NCI-H2196 (cell line): ENCODE data around the gene DIO3.
"Not testable (repeated sequence)": the region's sequence is repeated elsewhere in the genome, so short reads cannot be mapped to it uniquely, and the experiment has no call there.

Experiments
- DNase-seq: peaks from one replicate; lab custom pipeline; 2025; ENCODE audit not compliant: unreplicated experiment; lab: John Stamatoyannopoulos, UW

The DIO3 gene

DNA sequence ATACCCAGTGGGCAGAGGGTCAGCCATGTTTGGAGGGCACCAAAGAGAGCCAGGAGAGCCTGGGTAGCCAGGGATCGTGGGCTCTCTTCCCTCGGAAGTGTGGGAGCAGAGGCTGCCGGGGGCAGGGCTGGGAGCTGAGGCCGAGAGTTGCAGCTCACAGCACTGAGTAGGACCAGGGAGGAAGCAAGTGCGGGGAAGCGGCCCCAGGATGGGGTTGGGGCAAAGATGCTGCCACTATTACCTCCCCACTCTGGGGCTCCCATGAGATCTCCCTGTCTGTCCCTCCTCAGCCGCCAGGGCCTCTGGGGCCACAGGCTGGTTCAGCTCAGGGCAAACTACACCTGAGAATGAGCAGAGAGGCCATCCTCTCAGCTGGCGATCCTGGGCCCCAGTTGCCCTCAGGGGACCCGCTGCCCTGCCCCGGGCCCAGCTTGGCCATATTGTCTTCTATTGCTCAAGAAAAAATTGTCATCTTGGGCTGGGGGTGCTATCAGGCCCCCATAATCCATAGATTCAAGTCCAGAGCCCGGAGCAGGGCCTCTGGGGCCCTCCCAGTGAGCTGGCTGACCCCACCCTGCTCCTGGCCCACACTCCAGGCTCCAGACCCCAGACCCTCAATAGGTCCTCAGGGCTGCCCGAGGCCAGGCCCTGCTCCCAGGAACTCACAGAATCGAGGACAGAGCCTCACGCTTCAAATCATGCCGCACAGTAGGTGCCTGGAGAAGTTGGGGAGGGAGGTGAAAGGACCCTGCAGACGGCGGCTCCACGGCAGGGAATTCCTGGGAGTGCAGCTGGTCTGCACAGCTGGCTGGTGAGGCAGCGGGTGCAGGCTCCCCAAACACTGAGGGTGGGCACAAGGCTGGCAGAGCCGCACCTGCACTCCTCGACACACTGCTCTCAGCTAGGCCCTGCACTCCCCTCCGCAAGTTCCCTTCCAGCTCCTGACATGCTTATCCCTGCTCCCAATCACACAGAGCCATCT lies 20.5 kb upstream of the DIO3 start:
- no peak for DNase-seq

DNA sequence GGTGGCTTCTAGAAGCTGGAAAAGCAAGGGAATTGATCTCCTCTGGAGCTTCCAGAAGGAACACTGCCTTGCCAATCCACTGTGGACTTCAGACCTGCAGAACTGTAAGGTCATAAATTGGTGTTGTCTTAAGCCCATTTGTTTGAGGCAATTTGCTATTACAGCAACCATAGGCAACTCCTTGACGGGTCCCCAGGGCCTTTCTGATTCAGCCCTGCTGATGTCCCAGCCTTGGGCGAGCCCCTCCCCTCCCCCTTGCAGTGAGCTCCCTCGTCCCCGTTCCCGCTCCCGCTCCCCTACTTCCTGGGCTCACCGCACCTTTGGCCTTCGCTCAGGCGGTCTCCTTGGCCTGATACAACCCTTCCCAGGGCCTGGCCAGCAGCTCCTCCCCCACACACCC lies 18.9 kb upstream of the DIO3 start:
- DNase-seq: no peak

DNA sequence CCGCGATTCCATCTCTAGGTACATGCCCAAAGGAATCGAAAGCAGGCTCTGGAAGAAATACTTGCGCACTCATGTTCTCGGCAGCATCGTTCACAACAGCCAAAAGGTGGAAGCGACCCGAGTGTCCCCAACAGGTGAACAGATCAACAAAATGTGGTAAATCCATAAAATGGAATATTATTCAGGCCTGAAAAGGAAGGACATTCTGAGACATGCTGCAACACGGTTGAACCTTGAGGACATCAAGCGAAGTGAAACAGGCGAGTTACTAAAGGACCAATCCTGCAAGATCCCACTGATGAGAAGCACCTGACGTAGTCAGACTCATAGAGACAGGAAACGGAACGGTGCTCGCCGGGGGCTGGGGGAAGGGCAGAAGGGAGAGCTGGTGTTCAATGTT lies 17.5 kb upstream of the DIO3 start:
- DNase-seq: no peak

DNA sequence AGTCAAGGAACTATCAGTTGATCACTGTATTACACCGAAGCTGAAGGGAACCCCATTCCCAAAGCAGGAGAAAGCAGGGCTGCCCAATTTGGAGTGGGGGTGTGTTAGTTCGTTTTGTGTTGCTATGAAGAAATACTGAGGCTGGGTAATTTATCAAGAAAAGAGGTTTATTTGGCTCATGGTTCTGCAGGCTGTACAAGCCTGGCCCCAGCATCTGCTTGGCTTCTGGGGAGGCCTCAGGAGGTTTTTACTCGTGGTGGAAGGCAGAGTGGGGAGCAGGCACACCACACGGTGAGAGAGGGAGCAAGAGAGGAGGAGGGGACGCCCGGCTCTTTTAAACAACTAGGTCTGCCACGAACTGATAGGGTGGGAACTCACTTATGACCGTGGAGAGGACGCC lies 16.7 kb upstream of the DIO3 start:
- DNase-seq: no peak

DNA sequence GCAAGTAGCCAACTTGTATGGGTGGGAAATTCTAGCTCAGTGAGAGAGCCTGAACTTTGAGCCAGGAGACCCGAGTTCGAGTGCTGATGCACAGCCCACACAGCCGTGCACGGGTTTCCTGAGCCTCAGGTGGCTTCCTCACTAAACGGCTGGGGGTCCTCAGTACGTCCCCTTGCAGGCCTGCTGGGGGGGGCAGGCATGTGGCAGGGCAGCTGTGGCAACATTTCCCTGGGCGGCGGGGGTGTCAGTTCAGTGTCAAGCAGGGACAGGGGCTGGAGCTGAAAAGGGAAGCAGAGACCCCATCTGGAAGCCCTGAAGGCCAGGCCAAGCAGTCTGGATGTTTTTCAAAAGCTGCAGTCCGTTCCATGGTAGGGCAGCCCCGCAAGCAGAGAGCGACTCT lies 14.6 kb upstream of the DIO3 start:
- no peak for DNase-seq

DNA sequence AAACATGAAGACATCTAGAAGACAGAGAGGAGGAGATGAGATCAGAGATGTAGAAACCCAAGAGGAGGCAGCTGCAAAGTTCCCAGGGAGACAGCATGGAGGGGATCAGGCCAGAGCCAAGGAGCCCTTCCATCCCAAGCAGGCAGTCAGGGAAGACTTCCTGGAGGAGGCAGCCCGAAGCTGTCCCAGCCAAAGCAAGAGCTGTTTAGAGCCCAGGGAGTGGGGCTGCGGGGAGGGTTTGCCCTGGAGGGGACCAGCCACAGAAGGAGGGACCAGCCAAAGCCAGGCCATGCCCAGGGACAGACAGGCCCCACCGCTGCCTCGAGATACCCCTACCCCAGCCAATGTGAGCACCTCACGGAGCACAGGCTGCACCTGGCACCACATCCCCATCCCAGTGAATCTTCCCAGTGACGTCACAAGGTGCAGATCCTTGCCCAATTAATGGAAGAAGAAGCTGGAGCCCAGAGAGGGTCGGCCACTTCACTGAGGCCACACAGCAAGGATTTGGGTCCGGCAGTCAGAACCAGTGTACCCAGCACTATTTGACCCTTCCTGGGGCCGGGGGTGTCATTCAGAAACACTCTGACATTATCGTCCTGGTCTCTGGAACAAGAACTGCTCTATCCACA lies 14.1 kb upstream of the DIO3 start:
- DNase-seq: no peak

DNA sequence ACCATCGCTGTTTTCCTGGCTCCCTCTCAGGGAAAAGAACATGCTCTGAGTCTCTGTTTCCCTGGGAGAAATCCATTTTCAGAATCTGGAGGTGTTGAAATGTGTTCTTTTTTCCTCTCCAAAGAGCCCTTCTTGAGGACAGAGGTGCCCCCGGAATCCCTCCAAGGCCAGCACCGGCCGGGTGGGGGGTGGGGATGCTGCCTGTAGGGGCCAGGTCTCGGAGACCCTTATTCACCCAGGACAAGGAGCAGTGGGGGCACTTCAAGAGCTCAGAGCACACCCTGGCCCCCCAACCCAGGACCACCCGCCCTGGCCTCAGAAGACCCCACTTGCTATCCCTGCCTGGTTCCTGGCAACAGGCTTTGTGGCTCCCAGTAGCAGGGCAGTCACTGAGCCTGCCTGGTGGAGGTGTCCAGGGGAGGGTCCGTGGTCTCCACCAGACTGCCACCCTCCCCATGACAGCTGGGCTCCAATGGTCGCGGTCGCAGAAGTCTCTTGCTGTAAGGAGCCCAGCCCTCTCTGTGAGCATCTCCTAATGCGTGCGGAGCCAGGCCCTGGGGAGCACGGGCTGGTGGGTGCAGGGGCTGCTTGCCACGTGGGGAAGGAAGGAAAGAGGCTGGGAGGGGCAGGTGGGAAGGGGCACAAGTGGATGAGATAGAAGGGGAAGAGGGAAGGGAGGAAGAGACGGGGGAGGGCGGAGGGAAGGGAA lies 13.2 kb upstream of the DIO3 start:
- DNase-seq: no peak

DNA sequence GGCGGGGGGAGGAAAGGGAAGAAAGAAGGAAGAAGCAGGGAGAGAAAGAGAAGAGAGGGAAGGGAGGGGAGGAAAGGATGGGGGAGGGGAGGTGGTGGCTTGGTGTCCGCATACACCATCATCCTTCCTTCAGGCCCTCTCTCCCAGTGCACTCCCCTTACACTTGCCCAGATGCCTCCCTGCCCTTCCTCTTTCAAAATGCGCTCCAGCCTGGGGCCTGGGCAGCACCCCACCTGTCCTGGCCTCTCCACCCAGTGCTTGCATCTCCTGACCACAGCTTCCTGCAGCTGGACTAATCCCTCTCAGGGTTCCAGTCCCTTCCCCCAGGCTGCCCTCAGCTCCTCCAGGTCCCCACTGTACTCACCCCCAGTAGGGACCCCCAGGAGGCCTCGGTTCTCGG lies 12.6 kb upstream of the DIO3 start:
- DNase-seq: no peak

DNA sequence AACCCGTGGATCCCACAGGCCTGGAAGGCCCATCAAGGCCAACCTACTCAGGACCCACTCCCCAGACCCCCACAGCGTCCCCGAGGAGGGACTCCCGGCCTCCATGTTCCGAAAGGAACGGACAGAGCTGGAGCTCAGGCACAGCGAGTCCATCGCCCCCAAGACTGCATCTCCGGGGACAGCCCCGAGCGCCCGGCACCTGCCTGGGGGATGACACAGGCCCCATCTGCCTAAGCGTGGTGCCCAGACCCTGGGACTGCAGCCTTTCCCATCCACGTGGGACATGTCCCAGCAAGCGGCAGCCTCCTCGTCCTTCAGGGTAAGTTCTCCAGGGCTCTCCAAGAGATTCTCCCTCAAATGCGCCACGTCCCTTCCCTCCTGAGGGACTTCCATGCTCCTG lies 12.1 kb upstream of the DIO3 start:
- no peak for DNase-seq

DNA sequence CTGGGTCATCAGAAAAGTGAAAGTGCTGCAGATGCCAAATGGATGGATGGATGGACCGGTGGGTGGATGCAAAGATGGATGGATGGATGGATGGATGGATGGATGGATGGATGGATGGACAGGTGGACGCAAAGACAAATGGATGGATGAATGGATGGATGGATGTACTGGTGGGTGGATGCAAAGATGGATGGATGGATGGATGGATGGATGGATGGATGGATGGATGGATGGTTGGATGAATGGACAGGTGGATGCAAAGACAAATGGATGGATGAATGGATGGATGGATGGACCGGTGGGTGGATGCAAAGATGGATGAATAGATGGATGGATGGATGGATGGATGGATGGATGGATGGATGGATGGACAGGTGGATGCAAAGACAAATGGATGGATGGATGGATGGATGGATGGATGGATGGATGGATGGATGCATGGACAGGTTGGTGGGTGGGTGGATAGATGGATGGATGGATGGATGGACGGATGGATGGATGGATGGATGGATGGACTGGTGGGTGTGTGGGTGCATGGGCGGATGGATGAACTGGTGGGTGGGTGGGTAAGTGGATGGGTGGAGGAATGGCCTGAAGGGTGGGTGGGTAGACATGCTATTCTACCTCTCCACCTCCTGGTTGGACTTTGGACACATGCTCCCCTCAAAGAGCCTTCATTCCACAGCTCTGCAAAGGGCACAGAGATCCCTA lies 10.9 kb upstream of the DIO3 start:
- not testable (repeated sequence) for DNase-seq

DNA sequence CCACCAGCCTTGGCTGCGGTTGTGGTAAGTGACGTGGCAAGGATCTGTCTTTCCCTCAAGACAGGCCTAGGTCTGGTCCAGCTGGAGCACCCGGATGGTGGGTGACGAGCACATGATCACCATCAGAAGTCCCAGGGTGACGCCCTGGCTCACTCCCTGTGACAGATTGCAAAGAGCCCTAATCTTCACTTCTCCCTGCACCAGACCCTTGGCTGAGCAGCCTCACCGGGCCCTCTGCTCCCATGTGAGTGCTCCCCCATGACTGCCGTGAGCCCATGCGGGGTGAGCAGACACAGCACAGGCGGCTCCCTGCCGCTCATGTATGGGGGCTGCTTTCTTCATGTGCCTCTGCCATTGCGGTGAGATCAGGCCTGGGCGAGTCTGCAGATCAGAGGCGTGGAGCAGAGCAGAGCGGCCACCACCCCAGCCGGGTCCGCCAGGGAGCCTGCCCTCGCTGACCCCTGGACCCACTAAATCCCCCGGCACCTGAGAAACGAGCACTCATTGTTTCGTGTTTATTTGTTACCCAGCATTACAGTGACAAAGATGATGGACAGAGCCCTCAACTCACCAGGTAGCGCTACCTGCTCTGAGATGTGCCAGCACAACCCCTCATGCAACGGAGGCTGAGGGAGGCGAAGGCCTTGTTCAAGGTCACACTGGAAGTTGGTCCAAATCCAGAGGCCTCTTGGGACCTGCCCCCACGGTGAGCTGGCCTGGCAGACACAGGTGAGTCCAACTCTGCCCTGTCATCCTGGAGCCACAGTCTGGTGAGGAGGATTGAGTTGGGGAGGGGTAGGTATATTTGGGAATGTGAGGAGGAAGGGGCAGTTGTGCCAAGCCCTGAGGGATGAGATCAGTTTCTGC lies 9.3 kb upstream of the DIO3 start:
- DNase-seq: no peak

DNA sequence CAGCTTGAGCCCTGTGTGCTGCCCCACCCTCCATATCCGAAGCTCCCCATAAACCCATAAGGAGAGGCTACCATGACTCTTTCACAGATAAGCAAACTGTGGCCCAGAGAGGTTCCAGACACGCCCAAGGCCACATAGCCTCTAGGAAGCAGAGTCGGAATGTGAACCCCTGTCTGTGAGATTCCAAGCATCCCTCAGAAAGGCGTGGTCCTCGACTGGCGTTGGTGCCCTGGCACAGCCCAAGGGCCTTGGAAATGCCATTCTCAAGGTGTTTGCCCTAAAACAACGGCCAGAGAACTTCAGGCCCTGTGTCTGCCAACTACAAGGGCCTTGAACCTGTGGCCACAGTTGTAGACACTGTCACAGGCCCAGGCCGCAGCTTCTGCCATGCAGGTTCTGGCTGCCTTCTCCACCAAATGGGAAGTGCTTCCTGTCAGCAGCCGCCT lies 8.5 kb upstream of the DIO3 start:
- DNase-seq: no peak

DNA sequence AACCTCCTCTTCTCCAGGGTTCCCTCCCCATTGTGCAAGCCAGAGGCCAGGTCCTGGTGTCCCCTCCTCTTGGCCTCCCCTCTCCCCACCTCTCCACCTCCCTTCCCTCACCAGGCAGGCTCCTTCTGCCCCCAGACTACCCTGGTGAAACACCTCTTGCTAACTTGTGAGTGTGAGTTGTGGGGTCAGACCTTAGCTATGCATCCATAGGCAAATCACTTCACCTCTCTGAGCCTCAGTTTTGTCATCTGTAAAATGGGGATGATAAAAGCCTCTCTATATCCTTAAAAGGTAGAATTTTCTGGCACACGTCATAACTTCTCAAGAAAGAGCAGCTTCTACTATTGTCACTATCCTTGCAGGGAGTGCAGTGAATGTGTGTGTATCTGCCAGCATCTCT lies 7.9 kb upstream of the DIO3 start:
- no peak for DNase-seq

DNA sequence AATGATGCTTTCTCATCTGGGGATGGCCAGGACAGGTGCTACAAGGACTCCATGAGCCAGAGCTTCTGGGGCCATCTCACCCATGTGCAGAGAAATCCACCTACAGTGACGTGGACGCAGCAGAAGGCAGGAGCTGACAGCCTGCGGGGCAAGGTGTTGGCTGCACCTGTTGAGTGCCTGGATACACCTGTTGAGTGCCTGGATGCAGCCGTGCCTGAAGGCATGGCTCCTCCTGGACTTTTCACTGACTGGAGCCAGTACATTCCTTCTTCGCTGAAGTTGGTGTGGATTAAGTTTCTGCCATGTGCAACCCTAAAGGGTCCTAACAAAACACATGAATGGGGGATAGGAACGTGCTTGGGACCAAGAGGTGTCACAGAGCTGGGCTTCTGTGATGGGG lies 7.4 kb upstream of the DIO3 start:
- no peak for DNase-seq

DNA sequence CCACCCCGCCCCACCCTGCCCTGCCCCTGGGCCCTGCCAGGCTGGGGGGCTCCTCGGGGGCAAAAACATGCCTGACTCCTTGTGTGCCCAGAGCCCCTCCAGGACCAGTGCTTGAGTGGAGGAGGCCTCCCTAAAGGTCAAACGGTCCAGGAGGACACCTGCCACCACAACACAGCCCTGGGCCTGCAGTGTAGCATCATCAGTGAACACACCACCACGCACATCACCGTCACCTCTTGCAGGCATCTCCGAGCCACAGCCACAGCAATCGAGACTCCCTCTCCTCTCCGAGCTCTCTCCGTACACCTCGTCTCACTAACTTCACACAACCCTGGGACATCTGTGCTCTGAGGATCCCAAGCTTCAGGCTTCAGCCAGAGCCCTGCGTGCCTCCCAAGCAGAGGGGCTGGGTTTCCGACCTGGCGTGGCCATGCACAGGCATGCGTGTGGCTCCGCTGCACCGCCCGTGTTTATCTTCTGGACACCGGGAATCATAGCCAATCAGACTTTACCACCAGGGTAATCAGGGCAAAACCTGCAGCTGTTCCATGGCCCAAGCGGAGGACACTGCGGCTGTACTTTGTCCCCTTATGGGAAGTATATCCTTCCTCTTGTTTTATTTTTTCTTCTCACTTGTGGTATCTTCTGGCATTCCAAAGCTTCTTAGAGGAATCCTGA lies 6.2 kb upstream of the DIO3 start:
- no peak for DNase-seq

DNA sequence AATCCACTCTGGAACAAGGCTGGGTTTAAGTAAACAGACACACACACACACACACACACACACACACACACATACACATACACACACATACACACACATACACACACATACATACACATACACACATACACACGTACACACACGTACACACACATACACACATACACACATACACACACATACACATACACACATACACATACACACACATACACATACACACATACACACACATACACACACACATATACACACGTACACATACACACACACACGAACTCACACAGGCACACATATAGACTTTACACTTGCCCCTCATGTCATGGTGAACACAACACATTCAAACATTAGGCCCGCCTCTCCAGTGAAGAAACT lies 5.6 kb upstream of the DIO3 start:
- DNase-seq: not testable (repeated sequence)

DNA sequence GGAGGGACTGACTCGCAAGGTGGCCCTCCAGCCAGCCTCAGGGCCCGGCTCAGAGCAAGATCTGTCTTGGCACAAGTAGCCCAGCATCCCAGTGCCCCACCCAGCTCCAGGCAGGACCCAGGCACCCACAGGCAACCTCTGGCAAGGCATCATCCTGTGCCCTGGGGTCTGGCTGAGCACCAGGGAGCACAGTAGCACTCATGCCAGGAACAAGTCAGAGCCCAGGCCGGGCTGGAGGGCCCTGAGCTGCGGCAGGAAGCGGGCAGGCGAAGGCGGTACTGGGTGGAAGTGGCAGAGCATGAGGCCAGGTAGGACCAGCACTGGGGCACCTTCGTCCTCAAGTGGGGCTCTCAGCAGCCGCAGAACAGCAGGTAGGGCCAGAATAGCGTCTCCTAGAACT lies 5.2 kb upstream of the DIO3 start:
- DNase-seq: no peak

DNA sequence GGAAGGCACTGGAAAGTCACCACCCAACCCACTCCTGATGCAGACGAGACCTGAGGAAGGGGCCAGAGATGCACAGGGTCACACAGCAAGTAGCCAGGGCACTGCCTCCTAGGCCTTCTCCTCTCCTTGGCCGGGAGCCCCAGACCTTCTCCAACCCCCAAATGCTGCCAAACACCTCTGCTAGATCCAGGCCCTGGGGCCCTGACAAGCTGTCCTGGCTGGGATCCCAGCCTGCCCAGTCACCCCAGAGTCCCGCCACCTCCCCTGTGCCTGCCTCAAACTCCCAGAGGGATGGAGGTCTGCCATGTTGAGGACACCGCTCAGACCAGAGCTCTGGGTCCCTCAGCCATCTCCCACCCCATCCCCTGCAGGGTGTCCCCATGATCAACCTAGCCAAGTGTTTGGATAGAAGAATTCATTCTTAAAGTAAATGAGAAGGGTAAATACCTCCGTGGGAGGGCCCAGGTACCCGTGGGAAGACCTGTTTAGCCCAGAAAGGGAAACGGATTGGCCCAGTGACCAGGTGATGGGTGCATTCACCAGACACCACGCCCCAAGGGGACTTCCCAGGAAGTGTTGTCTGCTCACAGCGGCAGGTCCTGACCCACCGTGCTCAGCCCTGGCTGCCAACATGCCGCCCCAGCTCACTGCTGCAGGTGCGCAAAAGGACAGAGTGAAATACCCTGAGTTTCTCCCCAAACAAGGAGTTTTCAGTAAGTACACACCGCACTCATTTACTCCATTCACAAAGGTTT lies 4.6 kb upstream of the DIO3 start:
- DNase-seq: no peak

DNA sequence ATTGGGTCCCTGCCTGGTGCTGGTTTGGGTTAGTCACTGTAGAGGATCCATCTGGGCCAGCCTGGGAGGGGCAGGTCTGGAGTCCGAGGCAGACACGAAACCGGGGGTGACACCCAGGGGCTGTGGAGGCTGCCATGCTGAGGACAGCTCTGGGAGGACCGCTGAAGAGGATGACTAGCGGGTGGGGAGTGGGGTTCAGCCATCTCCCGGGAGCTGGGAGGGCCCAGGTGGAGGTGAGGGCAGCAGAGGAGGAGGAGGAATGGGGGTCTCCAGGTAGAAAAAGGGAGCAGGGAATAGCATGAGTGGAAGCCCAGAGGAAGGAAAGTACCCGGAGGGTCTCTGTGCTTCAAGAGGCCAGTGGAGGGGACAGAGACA lies 4.0 kb upstream of the DIO3 start:
- DNase-seq: no peak
